Activated CD4-positive, alpha-beta T cell treated with anti-CD3 and anti-CD28 coated beads for 48 hours (primary cell): ENCODE measurements around the gene NMD3.

Experiments used
- DNase-seq: peaks from one replicate; pipeline ENCODE4 v3.0.0-alpha.2; 2020

NMD3 gene

DNA sequence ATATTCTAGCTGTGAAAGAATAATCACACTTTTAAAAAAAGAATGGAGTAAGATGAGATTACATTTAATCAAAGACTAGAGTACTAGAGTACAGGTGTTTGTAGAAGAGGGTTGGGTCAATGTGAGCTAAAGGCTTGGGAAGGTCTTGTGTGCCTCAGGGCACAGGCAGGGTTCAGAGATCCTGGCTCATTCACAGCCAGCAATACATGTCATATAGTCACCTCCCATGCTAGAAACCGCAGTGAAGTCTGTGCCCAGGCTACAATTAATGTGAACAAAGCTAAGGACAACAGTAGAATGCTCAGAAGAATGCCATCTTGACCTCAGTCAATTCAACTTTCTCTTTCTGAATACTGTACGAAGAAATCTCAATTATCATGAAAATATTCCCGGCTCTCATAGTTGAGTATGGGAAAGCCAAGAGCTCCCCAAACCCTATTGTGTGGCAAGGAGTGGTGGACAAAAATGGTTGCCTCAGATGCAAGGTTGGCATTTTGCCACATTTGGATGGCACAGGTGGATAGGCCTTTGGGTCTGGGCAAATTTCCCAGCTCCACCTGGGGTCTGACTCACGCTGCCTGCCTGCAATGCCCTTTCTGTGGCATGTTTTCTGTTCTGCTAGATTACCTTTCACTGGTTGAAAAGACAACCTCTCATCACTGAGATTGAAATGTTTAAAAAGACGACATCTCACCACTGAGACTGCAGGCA, 70.2 kb downstream of the NMD3 start:
- DNase-seq, result no peak

DNA sequence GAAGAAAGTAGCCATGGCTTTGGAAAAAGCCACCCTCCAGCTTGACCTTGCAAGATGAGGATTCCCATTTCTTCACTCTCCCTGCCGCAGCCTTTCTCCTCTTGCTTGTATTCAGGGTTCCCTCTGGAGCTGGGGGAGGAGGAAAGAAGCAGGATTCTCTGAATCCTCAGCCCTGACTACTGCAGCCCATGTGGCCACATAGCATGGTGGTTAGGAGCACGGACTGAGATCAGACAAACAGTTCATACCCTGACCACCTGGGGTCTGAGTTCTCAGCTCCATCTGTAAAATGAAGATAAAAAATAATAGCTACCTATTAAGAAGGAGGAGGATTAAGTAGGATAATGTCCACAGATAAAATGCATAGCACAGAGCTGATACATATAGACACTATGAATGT, 72.3 kb downstream of the NMD3 start:
- DNase-seq, result no peak

DNA sequence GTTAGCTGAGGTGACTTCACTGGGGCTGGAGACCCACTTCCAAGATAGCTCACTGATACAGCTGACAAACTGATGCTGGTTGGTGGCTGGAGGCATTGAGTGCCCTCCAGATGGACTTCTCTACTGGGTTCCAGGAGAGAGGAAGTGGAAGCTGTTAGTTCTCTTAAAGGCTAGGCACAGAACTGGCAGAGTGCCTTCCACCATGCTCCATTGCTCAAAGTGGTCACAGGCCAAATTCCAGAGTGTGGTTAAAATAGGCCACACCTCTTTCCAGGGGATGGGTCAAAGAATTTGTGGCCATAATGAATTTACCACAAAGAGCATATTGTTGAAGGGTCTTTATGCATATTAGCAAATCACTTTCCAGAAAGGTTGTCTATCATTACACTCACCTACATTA, 74.2 kb downstream of the NMD3 start:
- no peak for DNase-seq

DNA sequence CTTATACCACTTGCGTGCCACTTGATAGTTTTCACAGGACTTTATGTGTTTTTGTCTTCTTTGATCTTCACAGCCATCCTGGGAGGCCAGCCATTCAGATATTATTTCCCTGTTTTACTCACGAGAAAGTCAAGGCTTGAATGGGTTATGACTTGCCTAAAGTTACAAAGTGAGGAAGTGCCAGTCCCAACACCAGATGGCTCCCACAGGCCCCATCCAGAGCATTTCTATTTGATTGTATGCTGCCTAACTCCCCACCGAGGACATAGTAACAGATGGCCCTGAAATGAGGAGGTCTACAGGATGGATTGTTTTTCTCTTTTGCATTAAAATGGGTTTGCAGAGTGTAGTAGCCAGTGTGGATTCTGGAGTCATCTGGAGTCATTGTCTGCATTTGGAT, 75.7 kb downstream of the NMD3 start:
- no peak for DNase-seq
